GM12874 (cell line): Measurements from ENCODE around the gene IKBKE.

ENCODE experiments used
- CTCF ChIP-seq: IDR thresholded peaks from 2 replicates; pipeline ENCODE4 v1.5.1; 2011; ENCODE audit warnings: low read depth, mild to moderate bottlenecking, control low read depth, low read length, moderate library complexity; ENCODE audit not compliant: insufficient read depth

Gene IKBKE

GRCh38 chr1:206476591-206476990 lies 6.3 kb downstream of the IKBKE start:
- no peak for TF ChIP-seq CTCF

DNA sequence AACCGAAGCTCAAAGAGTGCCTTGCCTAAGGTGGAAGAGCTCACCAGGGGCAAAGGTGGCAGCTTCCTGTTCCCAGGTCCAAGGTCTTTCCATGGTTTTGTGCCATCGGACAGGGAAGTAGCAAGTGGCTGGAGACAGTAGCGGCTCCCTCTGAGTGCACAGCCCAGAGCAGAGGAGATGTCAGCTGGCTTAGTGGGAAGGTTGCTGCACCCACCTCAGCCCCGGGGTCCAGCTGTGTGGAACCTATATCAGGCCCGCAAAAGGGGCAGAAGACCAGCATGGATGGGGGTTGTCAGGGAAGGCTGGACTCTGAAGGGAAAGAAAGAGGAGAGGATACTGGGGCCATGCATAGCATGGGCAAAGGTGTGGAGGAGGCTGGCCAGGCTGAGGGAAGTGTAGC lies 6.8 kb downstream of the IKBKE start:
- no peak for TF ChIP-seq CTCF

DNA sequence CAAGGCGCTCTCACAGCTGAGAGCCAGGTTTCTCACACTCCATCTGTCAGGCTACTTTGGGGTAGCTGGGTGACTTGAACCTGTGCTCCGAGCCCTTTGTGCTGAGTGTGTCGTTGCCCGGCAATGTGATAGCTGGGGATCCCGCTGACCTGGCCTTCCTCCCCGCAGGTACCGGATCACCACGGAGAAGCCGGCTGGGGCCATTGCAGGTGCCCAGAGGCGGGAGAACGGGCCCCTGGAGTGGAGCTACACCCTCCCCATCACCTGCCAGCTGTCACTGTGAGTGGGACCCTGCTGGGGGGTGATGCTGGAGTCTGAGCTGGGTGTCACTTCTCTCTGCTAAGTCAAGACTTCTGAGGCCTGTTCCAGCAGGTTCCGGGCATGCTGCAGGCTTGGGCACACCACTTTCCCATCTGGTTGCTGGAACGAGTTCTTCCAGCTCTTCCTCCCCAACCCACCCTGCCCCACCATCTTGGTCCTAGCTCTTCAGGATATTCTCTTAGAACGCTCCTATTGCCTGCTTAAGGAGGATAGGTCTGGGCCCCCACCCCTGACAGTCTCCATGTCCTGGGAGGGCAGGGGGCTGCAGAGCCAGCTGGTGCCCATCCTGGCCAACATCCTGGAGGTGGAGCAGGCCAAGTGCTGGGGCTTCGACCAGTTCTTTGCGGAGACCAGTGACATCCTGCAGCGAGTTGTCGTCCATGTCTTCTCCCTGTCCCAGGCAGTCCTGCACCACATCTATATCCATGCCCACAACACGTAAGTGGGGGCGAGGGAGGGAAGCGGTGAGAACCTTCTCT lies 7.5 kb downstream of the IKBKE start:
- no peak for TF ChIP-seq CTCF

DNA sequence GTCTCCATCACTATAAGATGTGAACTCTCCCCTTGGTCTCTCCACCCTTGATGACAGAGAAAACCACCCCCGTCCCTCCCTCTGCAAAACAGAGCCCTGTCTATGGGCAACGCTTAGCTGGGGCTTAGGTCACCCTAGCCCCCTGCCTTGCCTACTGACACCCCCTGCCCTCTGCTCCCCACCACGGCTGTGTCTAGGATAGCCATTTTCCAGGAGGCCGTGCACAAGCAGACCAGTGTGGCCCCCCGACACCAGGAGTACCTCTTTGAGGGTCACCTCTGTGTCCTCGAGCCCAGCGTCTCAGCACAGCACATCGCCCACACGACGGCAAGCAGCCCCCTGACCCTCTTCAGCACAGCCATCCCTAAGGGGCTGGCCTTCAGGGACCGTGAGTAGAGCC lies 8.5 kb downstream of the IKBKE start:
- TF ChIP-seq CTCF: no peak

DNA sequence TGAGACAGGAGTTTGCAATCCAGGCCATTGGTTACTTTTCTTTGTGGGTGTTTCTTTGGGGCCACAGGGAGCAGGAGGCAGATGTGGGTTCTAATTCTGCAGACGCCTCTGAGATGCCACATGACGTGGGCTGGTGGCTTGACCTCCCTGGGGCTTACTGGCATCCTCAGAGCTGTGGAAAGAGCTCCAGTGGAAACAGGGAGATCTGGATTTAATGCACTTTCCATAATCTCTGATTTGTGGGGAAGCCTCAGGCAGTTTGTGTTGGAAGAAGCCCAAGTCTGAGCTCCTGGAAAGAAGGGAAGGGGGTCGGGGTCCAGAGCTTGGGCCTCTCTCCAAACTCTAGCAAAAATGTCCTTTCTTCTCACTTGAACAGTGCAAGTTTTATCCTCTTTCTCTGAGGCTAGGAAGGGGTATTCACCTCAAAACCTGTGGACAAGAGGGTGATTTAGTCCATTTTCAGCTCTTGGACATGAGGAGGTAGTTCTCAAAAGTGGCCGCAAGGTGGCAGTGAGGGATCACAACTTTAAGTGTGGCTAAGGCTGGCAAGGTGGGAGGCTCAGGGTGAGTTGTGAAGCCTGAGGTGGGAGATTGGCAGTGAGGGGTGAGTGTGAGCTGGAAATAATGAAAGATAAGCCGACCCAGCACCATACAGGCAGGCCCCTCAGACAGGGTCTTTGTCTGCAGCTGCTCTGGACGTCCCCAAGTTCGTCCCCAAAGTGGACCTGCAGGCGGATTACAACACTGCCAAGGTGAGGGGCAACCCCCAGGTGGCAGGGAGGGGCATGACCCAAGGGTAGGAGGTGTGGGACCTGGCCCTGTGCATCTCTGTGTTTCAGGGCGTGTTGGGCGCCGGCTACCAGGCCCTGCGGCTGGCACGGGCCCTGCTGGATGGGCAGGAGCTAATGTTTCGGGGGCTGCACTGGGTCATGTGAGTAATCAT lies 9.2 kb downstream of the IKBKE start:
- TF ChIP-seq CTCF: peak; percentile 75

DNA sequence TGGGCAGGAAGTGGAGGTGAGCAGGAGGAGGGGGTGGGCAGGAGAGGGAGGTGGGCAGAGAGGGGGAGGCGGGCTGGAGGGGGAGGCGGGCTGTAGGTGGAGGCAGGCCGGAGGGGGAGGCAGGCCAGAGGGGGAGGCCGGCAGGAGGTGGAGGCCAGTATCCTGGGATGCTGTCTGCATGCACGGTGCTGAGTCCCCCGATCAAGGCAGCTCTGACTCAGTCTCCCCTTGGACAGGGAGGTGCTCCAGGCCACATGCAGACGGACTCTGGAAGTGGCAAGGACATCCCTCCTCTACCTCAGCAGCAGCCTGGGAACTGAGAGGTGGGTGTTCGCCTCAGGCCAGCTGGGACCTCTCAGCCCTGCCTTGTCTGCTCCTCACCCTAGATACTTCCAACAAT lies 9.9 kb downstream of the IKBKE start:
- TF ChIP-seq CTCF: no peak

DNA sequence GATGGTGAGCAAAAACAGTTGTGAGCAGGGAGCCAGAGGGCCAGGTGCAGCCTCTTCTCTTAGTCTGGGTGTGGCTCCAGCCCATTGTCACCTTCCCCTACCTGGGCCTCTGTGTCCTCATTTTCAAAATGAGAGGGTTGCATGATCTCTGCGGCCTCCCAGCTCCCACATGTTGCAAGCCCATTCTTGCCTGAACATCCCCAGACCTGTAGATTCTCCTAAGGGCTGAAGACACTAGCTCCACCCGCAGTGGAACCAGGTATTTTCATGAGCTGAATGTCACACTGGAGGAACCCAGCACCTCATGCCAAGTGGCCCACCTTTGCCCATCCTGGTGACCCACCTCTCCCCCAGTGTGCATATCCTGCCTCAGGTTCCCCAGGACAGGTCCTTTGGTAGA lies 12.3 kb downstream of the IKBKE start:
- no peak for TF ChIP-seq CTCF
